HepG2 (cell line): ENCODE data around the gene FLVCR1. TPM values are rescaled to one million over a fixed set of nuclear protein-coding genes. Genes with fewer than 3 reads are reported as not detected.
A peak's percentile ranks its signal among the peaks of the same experiment; 100 is the strongest.

ENCODE experiments used
- CBFB ChIP-seq: sonication (generic); formaldehyde crosslinking; IDR thresholded peaks from 2 replicates; pipeline ENCODE4 v1.4.0; 2020; ENCODE audit warnings: missing genetic modification reagents
- CREBL2 ChIP-seq: sonication (generic); formaldehyde crosslinking; IDR thresholded peaks from 2 replicates; pipeline ENCODE4 v1.8.1; 2023; ENCODE audit warnings: missing genetic modification reagents, mild to moderate bottlenecking, borderline replicate concordance
- KLF16 ChIP-seq, 2 experiments: sonication (generic) in 1 of 2; formaldehyde crosslinking in 1 of 2; IDR thresholded peaks; 2 replicates each; pipeline versions ENCODE4 v1.6.1 to v1.8.0; 2016 to 2023; ENCODE audit warnings: missing genetic modification reagents in 2 of 2, missing compliant biosample characterization in 1 of 2
- MAFG ChIP-seq: sonication (generic); formaldehyde crosslinking; IDR thresholded peaks from 2 replicates; pipeline ENCODE4 v1.5.1; 2020; ENCODE audit warnings: mild to moderate bottlenecking, missing genetic modification reagents
- MAZ ChIP-seq, 2 experiments: sonication (generic) in 1 of 2; formaldehyde crosslinking in 1 of 2; IDR thresholded peaks; 2 replicates each; pipeline versions ENCODE4 v1.5.0 to v1.6.1; 2012 to 2020; ENCODE audit warnings: low read depth in 2 of 2, mild to moderate bottlenecking in 2 of 2, borderline replicate concordance in 1 of 2, improper control_type of control experiment in 1 of 2, low read length in 1 of 2, missing genetic modification reagents in 1 of 2, moderate library complexity in 1 of 2
- SAFB2 ChIP-seq: sonication (generic); formaldehyde crosslinking; IDR thresholded peaks from 2 replicates; pipeline ENCODE4 v1.5.1; 2020; ENCODE audit warnings: missing genetic modification reagents, low read depth, mild to moderate bottlenecking, borderline replicate concordance
- SRY ChIP-seq: sonication (generic); formaldehyde crosslinking; IDR thresholded peaks from 2 replicates; pipeline ENCODE4 v1.8.0; 2022; ENCODE audit warnings: mild to moderate bottlenecking, missing genetic modification reagents
- ZNF10 ChIP-seq: sonication (generic); formaldehyde crosslinking; IDR thresholded peaks from 2 replicates; pipeline ENCODE4 v1.4.0; 2020; ENCODE audit warnings: mild to moderate bottlenecking, low read depth, missing genetic modification reagents, borderline replicate concordance
- ZNF3 ChIP-seq: IDR thresholded peaks from 2 replicates; pipeline ENCODE4 v1.7.0; 2017; ENCODE audit warnings: inconsistent platforms
- ZNF451 ChIP-seq: sonication (generic); formaldehyde crosslinking; IDR thresholded peaks from 2 replicates; pipeline ENCODE4 v1.5.0; 2020; ENCODE audit warnings: mild to moderate bottlenecking, missing genetic modification reagents
- ZNF7 ChIP-seq: IDR thresholded peaks from 2 replicates; pipeline ENCODE4 v1.6.1; 2016; ENCODE audit warnings: missing biosample characterization, missing genetic modification reagents
- ZNF782 ChIP-seq: sonication (generic); formaldehyde crosslinking; IDR thresholded peaks from 2 replicates; pipeline ENCODE4 v1.4.0; 2020; ENCODE audit warnings: missing genetic modification reagents, mild to moderate bottlenecking, borderline replicate concordance
- ZNF879 ChIP-seq: sonication (generic); formaldehyde crosslinking; IDR thresholded peaks from 2 replicates; pipeline ENCODE4 v1.8.1; 2023; ENCODE audit warnings: missing genetic modification reagents
- polyA plus RNA-seq, 8 experiments: library from polyadenylated mRNA; depleted of rRNA in 3 of 8; stranded (reverse) in 7 of 8; unstranded in 1 of 8; fragments of >200 nt; fragmentation: Illumina TruSeq in 4 of 8; extraction: Trizol in 4 of 8; gene quantifications; 2 replicates each; pipeline versions ENCODE4 v1.2.1 to v1.2.3, GENCODE V29; 2011 to 2016; ENCODE audit warnings: low read depth in 4 of 8, missing spikeins in 1 of 8, mixed read lengths in 1 of 8; ENCODE audit not compliant: insufficient read depth in 1 of 8
- total RNA-seq, 5 experiments: library from RNA; depleted of rRNA; stranded (reverse); fragments of >200 nt; fragmentation: Illumina TruSeq; extraction: Trizol; gene quantifications; 2 replicates each; pipeline ENCODE4 v1.2.3, GENCODE V29; 2016; ENCODE audit warnings: low read depth in 1 of 5
- TF ChIP-seq, protein P1 (sequence below): sonication (generic); formaldehyde crosslinking; IDR thresholded peaks from 2 replicates; pipeline ENCODE4 v1.4.0; 2020; ENCODE audit warnings: missing genetic modification reagents
- TF ChIP-seq, protein P2 (sequence below): sonication (generic); formaldehyde crosslinking; IDR thresholded peaks from 2 replicates; pipeline ENCODE4 v1.5.1; 2020; ENCODE audit warnings: mild to moderate bottlenecking, missing genetic modification reagents, moderate library complexity
- TF ChIP-seq, protein P3 (sequence below): sonication (generic); formaldehyde crosslinking; IDR thresholded peaks from 2 replicates; pipeline ENCODE4 v1.5.0; 2020; ENCODE audit warnings: missing genetic modification reagents, mild to moderate bottlenecking, borderline replicate concordance
- TF ChIP-seq, protein P4 (sequence below): sonication (generic); formaldehyde crosslinking; IDR thresholded peaks from 2 replicates; pipeline ENCODE4 v1.4.0; 2020; ENCODE audit warnings: low read depth, missing genetic modification reagents

The FLVCR1 gene
- total and polyA plus RNA-seq, 2 of the 13 experiments (the other 11 are each of a cell fraction or from before 2014, with no cell fraction given): 14.8 to 39.8 TPM

DNA sequence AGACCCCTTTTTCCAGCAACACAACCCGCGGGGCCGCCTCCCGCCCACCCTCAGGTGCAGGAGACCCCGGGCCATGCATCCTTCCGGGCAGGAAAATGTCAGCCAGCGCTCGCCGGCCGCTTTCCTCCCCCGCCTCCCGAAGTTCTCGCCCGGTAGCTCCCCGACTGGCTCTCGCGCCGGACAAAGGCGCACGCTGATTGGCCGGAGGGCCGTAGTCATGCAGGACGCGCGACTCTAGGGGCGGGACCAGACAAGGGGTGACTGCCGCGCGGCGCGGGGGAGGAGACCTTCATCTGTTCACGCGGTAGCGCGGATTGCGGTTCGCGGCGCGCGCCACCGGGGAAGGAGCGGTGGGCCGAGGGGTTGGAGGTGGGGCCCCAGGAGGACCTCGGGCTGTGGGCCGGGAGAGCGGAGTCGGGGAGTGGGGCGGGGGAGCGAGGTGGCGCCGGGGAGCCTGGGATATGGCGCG lies at the start of gene FLVCR1 (continued):
- TF ChIP-seq SRY (CRISPR knock-in tag): no peak
- peak; percentile 63; the same call in 1 of the 2 replicates for TF ChIP-seq SAFB2 (CRISPR knock-in tag)
- TF ChIP-seq, protein P1, sequence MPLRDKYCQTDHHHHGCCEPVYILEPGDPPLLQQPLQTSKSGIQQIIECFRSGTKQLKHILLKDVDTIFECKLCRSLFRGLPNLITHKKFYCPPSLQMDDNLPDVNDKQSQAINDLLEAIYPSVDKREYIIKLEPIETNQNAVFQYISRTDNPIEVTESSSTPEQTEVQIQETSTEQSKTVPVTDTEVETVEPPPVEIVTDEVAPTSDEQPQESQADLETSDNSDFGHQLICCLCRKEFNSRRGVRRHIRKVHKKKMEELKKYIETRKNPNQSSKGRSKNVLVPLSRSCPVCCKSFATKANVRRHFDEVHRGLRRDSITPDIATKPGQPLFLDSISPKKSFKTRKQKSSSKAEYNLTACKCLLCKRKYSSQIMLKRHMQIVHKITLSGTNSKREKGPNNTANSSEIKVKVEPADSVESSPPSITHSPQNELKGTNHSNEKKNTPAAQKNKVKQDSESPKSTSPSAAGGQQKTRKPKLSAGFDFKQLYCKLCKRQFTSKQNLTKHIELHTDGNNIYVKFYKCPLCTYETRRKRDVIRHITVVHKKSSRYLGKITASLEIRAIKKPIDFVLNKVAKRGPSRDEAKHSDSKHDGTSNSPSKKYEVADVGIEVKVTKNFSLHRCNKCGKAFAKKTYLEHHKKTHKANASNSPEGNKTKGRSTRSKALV: no peak
- no peak for TF ChIP-seq ZNF3 (CRISPR knock-in tag)
- no peak for TF ChIP-seq ZNF7 (CRISPR knock-in tag)
- TF ChIP-seq, protein P2, sequence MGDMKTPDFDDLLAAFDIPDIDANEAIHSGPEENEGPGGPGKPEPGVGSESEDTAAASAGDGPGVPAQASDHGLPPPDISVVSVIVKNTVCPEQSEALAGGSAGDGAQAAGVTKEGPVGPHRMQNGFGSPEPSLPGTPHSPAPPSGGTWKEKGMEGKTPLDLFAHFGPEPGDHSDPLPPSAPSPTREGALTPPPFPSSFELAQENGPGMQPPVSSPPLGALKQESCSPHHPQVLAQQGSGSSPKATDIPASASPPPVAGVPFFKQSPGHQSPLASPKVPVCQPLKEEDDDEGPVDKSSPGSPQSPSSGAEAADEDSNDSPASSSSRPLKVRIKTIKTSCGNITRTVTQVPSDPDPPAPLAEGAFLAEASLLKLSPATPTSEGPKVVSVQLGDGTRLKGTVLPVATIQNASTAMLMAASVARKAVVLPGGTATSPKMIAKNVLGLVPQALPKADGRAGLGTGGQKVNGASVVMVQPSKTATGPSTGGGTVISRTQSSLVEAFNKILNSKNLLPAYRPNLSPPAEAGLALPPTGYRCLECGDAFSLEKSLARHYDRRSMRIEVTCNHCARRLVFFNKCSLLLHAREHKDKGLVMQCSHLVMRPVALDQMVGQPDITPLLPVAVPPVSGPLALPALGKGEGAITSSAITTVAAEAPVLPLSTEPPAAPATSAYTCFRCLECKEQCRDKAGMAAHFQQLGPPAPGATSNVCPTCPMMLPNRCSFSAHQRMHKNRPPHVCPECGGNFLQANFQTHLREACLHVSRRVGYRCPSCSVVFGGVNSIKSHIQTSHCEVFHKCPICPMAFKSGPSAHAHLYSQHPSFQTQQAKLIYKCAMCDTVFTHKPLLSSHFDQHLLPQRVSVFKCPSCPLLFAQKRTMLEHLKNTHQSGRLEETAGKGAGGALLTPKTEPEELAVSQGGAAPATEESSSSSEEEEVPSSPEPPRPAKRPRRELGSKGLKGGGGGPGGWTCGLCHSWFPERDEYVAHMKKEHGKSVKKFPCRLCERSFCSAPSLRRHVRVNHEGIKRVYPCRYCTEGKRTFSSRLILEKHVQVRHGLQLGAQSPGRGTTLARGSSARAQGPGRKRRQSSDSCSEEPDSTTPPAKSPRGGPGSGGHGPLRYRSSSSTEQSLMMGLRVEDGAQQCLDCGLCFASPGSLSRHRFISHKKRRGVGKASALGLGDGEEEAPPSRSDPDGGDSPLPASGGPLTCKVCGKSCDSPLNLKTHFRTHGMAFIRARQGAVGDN: peak; percentile 79
- TF ChIP-seq ZNF782 (CRISPR knock-in tag): peak; percentile 49; the same call in 1 of the 2 replicates
- TF ChIP-seq CBFB (CRISPR knock-in tag): peak; percentile 65
- no peak for TF ChIP-seq CREBL2
- TF ChIP-seq KLF16 (CRISPR knock-in tag; IDR thresholded peaks at IDR 0.05): peak in 1 of 2 experiments; percentile 57; a peak in 1 of 4 replicates
- no peak for TF ChIP-seq MAFG (CRISPR knock-in tag)
- TF ChIP-seq ZNF10 (CRISPR knock-in tag): no peak
- TF ChIP-seq, protein P3, sequence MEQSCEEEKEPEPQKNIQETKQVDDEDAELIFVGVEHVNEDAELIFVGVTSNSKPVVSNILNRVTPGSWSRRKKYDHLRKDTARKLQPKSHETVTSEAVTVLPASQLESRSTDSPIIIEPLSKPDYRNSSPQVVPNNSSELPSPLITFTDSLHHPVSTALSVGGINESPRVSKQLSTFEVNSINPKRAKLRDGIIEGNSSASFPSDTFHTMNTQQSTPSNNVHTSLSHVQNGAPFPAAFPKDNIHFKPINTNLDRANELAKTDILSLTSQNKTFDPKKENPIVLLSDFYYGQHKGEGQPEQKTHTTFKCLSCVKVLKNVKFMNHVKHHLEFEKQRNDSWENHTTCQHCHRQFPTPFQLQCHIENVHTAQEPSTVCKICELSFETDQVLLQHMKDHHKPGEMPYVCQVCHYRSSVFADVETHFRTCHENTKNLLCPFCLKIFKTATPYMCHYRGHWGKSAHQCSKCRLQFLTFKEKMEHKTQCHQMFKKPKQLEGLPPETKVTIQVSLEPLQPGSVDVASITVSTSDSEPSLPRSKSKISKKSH: no peak; the same call in 1 of the 2 replicates
- TF ChIP-seq, protein P4, sequence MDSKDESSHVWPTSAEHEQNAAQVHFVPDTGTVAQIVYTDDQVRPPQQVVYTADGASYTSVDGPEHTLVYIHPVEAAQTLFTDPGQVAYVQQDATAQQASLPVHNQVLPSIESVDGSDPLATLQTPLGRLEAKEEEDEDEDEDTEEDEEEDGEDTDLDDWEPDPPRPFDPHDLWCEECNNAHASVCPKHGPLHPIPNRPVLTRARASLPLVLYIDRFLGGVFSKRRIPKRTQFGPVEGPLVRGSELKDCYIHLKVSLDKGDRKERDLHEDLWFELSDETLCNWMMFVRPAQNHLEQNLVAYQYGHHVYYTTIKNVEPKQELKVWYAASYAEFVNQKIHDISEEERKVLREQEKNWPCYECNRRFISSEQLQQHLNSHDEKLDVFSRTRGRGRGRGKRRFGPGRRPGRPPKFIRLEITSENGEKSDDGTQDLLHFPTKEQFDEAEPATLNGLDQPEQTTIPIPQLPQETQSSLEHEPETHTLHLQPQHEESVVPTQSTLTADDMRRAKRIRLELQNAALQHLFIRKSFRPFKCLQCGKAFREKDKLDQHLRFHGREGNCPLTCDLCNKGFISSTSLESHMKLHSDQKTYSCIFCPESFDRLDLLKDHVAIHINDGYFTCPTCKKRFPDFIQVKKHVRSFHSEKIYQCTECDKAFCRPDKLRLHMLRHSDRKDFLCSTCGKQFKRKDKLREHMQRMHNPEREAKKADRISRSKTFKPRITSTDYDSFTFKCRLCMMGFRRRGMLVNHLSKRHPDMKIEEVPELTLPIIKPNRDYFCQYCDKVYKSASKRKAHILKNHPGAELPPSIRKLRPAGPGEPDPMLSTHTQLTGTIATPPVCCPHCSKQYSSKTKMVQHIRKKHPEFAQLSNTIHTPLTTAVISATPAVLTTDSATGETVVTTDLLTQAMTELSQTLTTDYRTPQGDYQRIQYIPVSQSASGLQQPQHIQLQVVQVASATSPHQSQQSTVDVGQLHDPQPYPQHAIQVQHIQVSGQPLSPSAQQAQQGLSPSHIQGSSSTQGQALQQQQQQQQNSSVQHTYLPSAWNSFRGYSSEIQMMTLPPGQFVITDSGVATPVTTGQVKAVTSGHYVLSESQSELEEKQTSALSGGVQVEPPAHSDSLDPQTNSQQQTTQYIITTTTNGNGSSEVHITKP (CRISPR knock-in tag): no peak
- peak; percentile 36; the same call in 1 of the 2 replicates for TF ChIP-seq MAZ (IDR thresholded peaks at IDR 0.05; ENCODE audit: borderline replicate concordance, low read depth, low read length)
- TF ChIP-seq MAZ (CRISPR knock-in tag; IDR thresholded peaks at IDR 0.05; ENCODE audit: low read depth): peak; percentile 77; the same call in 1 of the 2 replicates
- 0 out of 2 replicates have a peak, but pooled peaks have one; percentile 51 for TF ChIP-seq ZNF451 (CRISPR knock-in tag)
- no peak for TF ChIP-seq ZNF879 (CRISPR knock-in tag)
